ENCODE data around the gene IMP4.

GRCh38 chr2:130389783-130390182 lies 47.1 kb downstream of the IMP4 start:
- no peak for TF ChIP-seq CTCF (conservative IDR thresholded peaks at IDR 0.05 in 1 of 2, IDR thresholded peaks at IDR 0.05 in 1 of 2; ENCODE audit: extremely low read depth in 1 of 2, insufficient read depth in 1 of 2, low read depth in 1 of 2, low read length in 2 of 2)
- no peak for TF ChIP-seq EZH2 (IDR thresholded peaks at IDR 0.05; ENCODE audit: borderline replicate concordance, low read length)

All from mammary epithelial cell (primary cell).